Mesenteric fat pad (tissue), 1 donor: Measurements from ENCODE around the gene NQO2. TPM values are rescaled to one million over a fixed set of nuclear protein-coding genes. Genes with fewer than 3 reads are reported as not detected.
"Not testable (repeated sequence)": the region's sequence is repeated elsewhere in the genome, so short reads cannot be mapped to it uniquely, and the experiment has no call there.

Experiments used
- DNase-seq: peaks from one replicate; pipeline ENCODE4 v3.0.0-alpha.2; 2020; ENCODE audit warnings: low spot score
- total RNA-seq: library from RNA; stranded (reverse); fragmentation: NEBNext Ultra II Directional; extraction: Animal tissue kit (Norgen Biotek cat#: 25700); gene quantifications from one replicate; pipeline ENCODE4 v1.2.1, GENCODE V29; 2021
- donor health status: DM: yes; HTN: yes; CAD: no.

Gene NQO2
- total RNA-seq, 1 donor from 2014 or later = 54.4 TPM

GRCh38 chr6:3036861-3037637 lies 37.4 kb downstream of the NQO2 start:
- DNase-seq = no peak

- no peak for DNase-seq
These were observed 38.1 kb downstream of the NQO2 start for GRCh38 chr6:3037638-3038365.

GRCh38 chr6:3039384-3039783 lies 39.7 kb downstream of the NQO2 start:
- no peak for DNase-seq

DNA sequence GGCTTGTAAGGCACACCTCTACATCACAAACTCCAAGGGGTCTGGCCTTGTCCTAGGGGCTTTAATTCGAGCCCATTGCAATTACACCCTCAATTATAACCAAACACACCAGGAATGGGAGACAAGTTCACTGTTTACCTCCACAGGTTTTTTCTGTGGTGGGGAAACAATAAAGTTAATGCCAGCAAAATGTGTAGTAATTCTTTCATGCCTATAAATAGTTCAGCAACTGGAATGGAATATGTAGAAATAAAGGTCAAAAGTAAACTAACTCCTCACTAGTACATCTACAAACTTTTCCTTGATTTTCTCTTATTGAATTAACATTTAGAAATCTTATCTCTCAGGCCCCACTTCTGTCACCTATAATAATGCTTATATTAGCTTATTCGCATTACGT lies 41.5 kb downstream of the NQO2 start:
- DNase-seq = no peak

DNA sequence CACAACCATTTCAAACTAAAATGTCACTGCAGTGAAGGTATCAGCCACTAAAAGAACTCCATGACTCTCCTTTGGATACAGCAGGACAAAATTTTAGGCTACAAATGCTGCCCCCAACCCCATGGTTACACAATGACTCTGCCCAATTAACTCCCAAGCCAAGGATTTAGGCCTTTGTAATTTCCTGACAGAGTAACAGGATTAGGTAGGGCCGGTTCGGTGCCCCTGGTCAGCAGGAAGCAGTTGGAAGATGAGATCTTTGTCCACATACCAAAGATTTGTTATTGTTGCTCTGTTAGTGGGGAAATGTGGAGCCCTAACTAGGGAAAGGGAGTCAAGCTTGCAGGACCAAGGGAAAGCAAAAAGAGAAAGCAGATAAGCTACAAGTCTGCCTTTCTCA lies 41.9 kb downstream of the NQO2 start:
- DNase-seq = no peak

DNA sequence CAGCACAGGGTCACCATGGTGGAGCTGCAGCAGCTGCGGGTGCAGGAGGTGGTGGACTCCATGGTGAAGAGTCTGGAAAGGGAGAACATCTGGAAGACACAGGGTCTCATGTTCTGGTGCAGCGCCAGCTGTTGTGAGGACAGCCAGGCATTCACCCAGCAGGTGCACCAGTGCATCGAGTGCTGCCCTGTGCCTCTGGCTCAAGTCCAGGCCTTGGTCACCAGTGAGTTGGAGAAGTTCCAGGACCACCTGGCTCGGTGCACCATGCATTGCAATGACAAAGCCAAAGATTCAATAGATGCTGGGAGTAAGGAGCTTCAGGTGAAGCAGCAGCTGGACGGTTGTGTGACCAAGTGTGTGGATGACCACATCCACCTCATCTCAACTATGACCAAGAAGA lies 45.7 kb downstream of the NQO2 start:
- DNase-seq = no peak

DNA sequence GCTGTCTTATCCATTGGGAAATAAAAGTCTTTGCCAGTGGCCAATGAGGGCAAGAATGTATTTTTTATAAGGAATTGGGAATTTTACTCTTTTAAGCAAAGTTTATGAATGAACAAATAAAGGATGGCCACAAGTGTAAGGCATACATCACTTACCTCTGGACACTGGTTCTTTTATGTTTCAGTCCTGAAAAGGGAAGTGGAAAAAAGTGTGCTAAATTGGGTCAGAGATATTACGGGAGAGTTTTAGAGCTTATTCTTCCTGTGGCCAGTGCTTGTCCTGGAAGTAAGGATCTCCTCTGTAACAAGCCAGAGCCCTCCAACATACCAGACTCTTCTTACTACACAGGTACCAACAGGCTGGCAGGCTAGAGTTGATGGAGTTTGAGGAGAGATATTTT lies 46.1 kb downstream of the NQO2 start:
- no peak for DNase-seq

DNA sequence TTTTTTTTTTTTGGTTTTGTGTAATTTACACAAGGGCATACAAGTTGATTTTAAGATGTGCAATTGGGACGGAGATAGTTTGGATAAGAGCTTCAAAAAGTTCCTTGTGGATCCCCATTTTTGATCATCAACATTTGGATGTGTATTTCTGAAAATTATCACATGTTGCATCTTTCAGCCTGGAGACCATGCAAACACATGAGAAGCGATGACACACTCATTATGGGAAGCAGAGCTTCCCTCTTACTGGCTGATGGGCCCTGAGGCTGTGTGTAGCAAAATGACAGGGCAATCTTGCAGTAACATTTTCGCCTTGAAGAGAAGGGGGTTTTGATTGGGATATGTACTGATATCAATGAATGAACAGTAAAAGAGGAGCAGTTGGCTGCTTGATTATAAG lies 46.6 kb downstream of the NQO2 start:
- no peak for DNase-seq

DNA sequence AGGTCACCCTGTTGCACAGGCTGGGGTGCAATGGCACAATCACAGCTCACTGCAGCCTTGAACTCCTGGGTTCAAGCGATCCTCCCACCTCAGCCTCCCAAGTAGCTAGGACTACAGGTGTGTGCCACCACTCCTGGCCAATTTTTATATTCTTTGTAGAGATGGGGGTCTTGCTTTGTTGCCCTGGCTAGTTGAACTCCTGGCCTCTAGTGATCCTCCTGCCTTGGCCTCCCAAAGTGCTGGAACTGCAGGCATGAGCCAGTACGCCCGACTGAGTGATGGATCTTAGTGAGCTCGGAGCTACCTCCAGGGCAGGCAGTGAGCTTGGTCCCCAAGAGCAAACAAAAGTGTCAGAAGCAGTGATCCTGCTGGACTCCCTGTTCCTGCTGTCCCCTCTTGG lies 48.3 kb downstream of the NQO2 start:
- DNase-seq = not testable (repeated sequence)

GRCh38 chr6:3052481-3053230 lies 53.0 kb downstream of the NQO2 start:
- DNase-seq = no peak

DNA sequence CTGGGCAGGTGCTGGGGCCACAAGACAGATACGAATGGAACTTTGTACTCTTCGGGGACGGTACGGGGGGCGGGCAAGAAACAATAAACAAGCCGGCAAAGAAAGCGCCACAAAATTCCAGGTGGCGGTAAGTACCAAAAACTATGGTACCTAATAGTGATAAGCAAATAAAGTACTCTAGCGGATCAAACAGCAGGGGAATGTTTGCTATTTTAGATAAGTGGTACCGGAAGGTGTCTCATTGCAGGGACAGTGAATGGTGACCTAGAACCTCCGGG lies 53.5 kb downstream of the NQO2 start:
- no peak for DNase-seq

GRCh38 chr6:3054229-3055157 lies 54.8 kb downstream of the NQO2 start:
- DNase-seq = peak; percentile 87

- not testable (repeated sequence) for DNase-seq
These were observed 55.4 kb downstream of the NQO2 start for GRCh38 chr6:3055158-3055499.

GRCh38 chr6:3057063-3057770 lies 57.5 kb downstream of the NQO2 start:
- DNase-seq = no peak

GRCh38 chr6:3058957-3059356 lies 59.3 kb downstream of the NQO2 start:
- DNase-seq = no peak

DNA sequence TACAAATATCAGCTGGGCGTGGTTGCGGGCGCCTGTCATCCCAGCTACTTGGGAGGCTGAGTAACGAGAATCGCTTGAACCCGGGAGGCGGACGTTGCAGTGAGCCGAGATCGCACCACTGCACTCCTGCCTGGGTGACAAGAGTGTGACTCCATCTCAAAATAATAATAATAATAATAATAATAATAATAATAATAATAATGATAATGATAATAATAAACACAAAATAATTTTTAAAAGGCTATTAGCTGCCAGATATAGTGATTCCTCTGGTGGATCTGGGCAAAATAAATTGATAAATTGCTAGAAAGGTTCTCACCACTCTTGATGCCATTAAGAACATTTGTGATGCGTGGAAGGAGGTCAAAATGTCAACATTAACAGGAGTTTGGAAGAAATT lies 60.4 kb downstream of the NQO2 start:
- not testable (repeated sequence) for DNase-seq

GRCh38 chr6:3061501-3061941 lies 61.8 kb downstream of the NQO2 start:
- DNase-seq = no peak

DNA sequence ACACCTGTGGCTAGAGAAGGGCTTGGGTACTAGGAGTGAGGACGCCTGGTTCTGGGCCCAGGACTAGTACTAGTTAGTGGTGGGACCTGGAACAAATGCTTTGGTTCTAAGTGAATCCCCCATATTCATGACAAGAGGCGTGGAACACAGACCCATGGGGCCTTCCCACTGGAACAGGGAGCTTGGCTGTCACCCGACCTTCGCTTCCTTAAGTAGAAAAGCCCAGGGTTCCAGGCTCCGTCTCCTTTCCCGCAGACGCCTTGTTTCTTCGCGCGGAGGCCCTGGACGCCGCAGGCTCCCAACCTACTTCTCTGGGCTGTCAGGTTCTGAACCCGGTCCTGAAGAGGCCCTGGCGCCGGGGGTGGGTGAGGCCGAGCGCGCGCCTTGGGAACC lies 63.6 kb downstream of the NQO2 start:
- DNase-seq = not testable (repeated sequence)

DNA sequence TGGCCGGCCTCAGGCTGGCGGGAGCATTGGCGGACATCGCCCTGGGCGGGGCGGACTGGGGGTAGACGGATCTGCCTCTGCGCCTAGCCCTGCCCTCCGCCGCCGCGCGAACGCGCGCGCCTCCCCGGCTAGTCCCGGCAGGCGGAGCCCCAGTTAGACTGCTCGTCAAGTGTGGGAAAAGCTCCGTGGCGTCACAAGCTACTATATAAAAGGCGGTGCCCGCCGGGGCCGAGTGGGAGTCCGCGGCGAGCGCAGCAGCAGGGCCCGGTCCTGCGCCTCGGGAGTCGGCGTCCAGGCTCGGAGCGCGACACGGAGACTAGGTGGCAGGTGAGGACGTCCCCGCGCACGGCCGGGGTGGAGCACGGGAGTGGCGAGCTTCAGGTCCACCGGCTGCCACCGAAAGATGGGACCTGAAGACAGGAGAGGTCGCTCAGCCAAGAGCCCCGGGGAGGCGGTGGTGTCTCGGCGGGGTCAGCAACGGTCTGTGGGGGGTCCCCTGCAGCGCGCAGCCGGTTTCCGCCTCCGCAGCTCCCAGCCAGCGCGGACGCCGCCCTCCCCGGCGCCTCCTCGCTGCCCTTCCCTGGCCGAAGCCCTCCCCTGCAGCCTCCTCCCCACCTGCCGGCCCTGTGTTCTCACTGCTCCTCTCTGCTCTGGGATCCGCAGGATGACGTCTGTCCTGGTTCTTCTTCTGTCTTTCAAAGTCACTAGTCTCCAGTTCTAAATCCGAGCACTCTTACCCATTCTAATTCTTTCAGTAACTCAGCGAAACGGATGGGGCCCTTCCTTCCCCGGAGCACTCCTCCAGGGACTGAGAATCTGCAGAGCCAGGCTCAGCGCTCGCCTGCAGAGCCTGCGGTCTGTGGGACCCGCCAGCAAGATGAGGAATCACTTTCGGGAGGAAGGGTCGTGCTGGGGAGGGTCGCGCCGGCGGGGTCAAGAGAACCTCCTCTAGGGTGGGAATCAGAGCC lies 64.3 kb downstream of the NQO2 start:
- DNase-seq = peak; percentile 100
